HEK293 (cell line): ENCODE measurements around the gene VSIG8.

Source experiments
- CTCF ChIP-seq: fragments of 450-650 bp; formaldehyde crosslinking; IDR thresholded peaks from 2 replicates; pipeline ENCODE4 v1.5.1; 2016; ENCODE audit warnings: missing biosample characterization, missing genetic modification characterization
- ZNF174 ChIP-seq: fragments of 450-650 bp; formaldehyde crosslinking; IDR thresholded peaks from 2 replicates; pipeline ENCODE4 v1.5.0; 2017; ENCODE audit warnings: missing biosample characterization, mild to moderate bottlenecking, missing genetic modification characterization
- ZNF18 ChIP-seq: fragments of 450-650 bp; formaldehyde crosslinking; IDR thresholded peaks from 2 replicates; pipeline ENCODE4 v1.5.1; 2016; ENCODE audit warnings: missing biosample characterization, missing genetic modification characterization
- ZNF274 ChIP-seq, 2 experiments: fragments of 200-500 bp in 1 of 2; fragments of 450-650 bp in 1 of 2; sonication (Bioruptor generic) in 1 of 2; formaldehyde crosslinking in 1 of 2; IDR thresholded peaks; 2 replicates each; pipeline versions ENCODE4 v1.5.1 to v1.6.1; 2014 to 2016; ENCODE audit warnings: borderline replicate concordance in 1 of 2, inconsistent platforms in 1 of 2, low read length in 1 of 2, missing biosample characterization in 1 of 2, missing genetic modification characterization in 1 of 2
- ZNF311 ChIP-seq: fragments of 450-650 bp; formaldehyde crosslinking; IDR thresholded peaks from 2 replicates; pipeline ENCODE4 v1.5.1; 2017; ENCODE audit warnings: missing biosample characterization, missing genetic modification characterization, borderline replicate concordance
- ZNF777 ChIP-seq: fragments of 450-650 bp; formaldehyde crosslinking; IDR thresholded peaks from 2 replicates; pipeline ENCODE4 v1.5.1; 2017; ENCODE audit warnings: missing biosample characterization, missing genetic modification characterization, borderline replicate concordance
- ZSCAN18 ChIP-seq: fragments of 450-650 bp; formaldehyde crosslinking; IDR thresholded peaks from 2 replicates; pipeline ENCODE4 v1.5.1; 2016; ENCODE audit warnings: missing biosample characterization, missing genetic modification characterization

- TF ChIP-seq ZNF311 = no peak
- no peak for TF ChIP-seq ZNF777 (tag by site-specific recombination)
- TF ChIP-seq ZSCAN18 (tag by site-specific recombination) = no peak
- no peak for TF ChIP-seq ZNF274 (IDR thresholded peaks at IDR 0.05; ENCODE audit: low read length)
- TF ChIP-seq ZNF274 (tag by site-specific recombination; IDR thresholded peaks at IDR 0.05; ENCODE audit: borderline replicate concordance) = no peak
- no peak for TF ChIP-seq ZNF18 (tag by site-specific recombination)
- TF ChIP-seq CTCF = no peak
- no peak for TF ChIP-seq ZNF174 (tag by site-specific recombination)
Observed at GRCh38 chr1:159859767-159860322, 2.6 kb downstream of the VSIG8 start.
